Activated T-cell treated with anti-CD3 and anti-CD28 coated beads for 1 hour (primary cell): ENCODE measurements around the gene NARS2.
"Not testable (repeated sequence)": the region's sequence is repeated elsewhere in the genome, so short reads cannot be mapped to it uniquely, and the experiment has no call there.

Experiments used
- DNase-seq: peaks from one replicate; pipeline ENCODE4 v3.0.0-alpha.2; 2020; ENCODE audit warnings: low read depth

Gene NARS2

DNA sequence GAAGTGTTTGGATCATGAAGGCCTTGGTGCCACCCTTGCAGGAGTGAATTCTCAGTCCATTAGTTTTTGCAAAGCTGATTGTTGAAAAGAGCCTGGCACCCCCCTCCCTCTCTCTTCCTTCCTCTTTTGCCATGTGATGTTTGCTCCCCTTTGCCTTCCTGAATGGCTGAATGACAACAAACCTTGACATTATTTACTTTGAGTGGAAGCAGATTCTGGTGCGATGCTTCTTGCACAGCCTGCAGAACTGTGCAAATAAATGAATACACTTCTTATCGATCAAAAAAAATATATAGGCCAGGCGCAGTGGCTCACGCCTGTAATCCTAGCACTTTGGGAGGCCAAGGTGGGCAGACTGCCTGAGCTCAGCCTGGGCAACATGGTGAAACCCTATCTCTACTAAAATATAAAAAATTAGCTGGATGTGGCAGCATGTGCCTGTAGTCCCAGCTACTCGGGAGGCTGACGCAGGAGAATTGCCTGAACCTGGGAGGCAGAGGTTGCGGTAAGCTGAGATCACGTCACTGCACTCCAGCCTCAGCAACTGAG lies 2.0 kb upstream of the NARS2 start:
- no peak for DNase-seq

DNA sequence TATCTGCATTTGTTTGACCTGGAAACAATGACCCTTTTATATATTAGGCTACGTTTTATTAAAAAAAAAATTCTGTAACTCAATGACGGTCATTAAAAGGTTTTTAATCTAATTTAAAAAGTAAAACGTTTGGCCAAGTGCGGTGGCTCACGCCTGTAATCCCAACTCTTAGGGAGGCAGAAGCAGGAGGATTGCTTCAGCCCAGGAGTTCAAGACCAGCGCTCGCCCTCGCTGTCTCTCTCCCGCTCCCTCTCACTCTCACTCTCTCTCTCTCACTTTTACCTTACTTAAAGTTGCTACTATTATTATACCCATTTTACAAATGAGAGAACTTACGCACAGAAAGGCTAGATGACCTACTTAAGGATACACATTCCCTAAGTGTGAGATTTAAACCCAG lies 814 bp upstream of the NARS2 start:
- no peak for DNase-seq

DNA sequence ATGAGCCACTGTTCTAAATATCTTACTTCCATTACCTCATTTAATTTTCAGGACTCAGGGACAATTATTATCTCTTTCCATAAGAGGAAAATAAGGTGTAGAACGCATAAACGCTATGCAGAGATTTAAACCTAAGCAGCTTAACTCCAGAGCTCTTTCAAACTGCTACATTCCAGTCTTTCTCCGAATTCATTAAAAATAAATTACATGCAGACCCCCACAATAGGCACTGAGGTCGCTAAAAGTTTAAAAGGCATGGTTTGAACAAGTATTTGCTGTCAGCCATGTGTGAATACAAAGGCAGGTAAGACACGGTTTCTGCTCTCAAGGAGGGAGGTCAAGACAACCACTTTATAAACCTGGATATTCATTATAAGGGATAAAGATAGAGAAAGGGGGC lies 983 bp downstream of the NARS2 start:
- no peak for DNase-seq

DNA sequence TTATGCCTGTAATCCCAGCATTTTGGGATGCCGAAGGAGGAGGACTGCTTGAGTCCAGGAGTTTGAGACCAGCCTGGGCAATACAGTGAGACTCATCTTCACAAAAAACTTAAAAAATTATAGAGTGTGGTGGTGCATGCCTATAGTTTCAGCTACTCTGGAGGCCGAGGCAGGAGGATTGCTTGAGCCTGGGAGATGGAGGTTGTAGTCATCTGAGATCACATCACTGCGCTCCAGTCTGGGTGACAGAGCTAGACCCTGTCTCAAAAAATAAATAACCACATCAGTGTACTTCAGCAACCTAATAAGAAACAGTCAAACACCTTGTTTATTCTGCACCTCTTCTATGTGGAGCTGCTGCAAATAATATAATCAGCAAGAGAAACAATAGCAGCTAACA lies 1.4 kb downstream of the NARS2 start:
- DNase-seq, result no peak

DNA sequence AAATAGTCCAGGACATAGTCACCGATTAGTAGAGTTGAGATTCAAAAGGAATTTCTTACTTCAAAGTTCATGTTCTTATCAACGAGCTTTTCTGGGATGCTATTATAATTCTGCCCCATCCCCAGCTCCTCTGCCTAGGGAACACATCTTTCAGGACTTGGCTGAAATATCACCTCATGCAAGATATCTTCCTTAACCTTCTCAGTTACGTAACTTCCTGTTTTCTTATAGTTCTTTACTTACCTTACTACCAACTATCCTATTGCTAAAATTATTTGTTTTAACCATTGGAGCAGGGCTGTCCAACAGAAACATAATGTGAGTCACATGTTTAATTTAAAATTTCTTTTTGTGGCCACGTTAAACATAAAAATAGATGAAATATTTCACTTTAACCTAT lies 2.3 kb downstream of the NARS2 start:
- DNase-seq, result no peak

DNA sequence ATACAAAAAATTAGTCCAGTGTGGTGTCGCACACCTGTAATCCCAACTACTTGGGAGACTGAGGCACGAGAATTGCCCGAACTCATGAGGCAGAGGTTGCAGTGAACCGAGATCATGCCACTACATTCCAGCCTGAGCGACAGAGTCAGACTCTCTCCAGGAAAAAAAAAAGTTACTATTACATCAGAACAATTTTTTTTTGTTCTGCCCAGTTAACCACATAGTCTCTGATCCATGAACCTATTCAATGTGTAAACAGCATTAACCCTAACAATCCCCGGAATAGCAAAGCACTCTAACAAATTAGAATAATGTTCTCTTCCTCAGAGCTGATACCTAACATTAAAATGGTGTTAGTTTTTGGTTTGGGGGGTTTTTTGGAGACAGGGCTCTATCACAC lies 4.6 kb downstream of the NARS2 start:
- DNase-seq, result no peak

DNA sequence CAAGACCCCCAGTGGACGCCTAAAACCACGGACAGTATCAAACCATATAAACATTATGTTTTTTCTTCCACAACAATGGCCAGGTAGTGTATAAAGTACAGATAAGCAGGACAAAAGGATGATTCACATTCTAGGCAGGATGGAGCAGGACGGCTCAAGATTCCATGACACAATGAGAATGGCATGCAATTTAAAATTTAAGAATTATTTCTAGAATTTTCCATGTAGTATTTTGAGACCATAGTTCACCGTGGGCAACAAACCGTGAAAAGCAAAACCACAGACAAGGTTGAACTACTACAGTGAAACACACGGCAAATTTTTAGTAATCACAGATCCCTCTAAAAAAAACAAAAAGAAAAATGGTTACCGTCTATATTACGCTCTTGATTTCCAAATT lies 7.5 kb downstream of the NARS2 start:
- no peak for DNase-seq

DNA sequence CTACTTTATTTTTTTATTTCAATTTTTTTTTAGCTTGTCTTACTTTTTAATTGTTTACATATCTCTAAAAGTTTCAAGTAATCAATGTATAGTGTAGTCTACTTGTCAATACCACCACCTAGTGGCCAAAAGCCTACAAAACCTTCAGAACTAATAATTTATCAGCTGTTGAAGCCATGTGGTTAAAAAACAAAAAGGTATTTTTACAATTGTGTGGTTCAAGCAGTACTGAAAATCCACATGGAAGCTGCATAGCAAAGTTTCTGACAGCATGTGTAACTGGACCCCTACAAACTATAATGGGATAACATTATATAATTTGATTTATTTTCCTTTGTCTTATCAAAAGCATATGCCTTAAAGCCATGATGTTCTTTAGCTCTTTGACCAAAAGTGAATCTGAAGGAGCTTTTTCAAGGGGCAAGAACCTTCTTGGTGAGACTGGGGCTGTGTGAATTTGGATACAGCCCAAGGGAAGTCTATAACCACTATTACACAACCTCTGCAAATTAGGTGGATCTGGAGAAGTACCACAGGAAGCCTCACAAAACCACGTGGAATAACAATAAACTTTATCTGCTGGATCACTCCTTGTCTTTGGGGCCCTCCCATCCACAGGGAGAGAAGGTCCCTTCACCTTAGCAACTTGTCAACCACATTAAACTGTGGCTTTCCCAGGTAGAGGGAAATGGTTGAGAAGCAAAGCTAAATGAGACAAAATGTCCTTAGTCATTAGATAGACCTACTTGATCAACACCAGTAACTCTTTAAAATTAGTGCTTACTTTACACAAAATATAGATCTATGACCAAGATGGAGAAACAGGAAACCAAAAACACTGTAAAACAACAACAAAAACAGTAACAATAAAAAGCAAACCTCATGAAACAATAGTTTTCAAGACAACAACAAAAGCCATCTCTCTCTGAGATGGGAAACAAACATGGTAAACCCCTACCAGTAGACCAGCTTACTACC lies 9.9 kb downstream of the NARS2 start:
- DNase-seq, result no peak

DNA sequence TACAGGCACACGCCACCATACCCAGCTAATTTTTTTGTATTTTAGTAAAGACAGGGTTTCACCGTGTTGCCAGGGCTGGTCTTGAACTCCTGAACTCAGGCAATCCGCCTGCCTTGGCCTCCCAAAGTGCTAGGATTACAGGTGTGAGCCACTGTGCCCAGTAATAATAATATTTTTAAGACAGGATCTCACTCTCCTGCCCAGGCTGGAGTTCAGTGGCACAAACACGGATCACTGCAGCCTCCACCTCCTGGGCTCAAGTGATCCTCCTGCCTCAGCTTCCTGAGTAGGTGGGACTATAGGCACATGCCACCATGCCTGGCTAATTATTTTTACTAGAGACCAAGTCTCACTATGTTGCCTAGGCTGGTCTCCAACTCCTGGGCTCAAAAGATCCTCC lies 10.6 kb downstream of the NARS2 start:
- DNase-seq, result not testable (repeated sequence)

DNA sequence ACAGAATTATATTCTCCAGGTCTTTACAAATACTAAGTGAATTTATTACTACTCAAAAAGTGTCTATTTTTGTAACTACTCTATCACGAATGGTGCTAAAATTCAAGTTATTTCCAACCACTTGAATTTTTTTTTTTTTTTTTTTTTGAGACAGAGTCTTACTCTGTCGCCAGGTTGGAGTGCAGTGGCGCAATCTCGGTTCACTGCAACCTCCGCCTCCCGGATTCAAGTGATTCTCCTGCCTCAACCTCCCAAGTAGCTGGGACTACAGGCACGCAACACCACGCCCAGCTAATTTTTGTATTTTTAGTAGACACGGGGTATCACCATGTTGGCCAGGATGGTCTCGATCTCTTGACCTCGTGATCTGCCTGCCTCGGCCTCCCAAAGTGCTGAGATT lies 11.6 kb downstream of the NARS2 start:
- not testable (repeated sequence) for DNase-seq

DNA sequence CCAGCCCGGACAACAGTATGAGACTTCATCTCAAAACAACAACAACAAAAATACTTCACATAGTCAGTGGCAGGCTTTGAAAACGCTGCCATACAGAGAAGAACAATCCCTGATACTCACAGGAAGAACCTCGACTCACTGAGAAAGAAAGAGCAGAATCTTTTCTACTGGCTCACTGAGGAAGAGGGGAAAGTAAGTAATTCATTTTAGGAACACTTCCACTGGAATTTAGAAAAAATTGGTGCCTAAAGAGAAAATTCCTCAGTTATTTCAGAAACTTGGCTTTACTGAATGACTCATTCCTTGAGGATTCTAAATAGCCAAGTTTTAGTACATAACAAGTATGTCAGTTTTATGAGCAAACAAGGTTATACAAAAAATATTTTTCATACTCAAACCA lies 12.3 kb downstream of the NARS2 start:
- DNase-seq, result no peak

DNA sequence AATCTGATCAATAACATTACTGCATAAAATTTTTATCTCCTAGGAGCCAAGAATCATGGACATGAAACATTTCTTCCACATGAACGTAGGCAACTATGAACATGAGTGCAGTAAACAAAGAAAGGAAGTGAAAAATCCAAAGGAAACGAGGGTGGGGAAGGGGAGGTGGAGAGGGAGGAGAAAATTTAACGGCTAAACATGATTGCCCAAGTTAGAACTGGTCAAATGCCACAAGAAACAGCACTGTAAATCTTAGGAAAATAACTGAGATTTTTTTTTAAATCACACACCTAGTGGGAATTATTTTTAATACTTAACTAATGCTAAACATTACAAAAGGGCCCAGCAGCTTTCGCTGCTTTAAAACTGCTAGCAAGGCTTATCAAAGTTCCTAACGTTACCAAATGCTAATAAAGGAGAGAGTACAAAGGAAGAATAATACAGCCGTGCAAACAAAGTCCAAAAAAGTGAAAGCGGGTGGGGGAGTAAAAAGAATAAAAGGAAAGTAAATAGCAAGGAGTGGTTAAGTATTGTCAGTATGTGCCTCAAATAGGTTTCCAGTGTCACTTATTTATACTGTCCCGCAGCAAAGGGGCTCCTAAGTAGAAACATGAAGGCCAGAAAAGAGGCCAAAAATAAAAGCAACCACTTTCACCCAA lies 13.7 kb downstream of the NARS2 start:
- DNase-seq, result no peak

DNA sequence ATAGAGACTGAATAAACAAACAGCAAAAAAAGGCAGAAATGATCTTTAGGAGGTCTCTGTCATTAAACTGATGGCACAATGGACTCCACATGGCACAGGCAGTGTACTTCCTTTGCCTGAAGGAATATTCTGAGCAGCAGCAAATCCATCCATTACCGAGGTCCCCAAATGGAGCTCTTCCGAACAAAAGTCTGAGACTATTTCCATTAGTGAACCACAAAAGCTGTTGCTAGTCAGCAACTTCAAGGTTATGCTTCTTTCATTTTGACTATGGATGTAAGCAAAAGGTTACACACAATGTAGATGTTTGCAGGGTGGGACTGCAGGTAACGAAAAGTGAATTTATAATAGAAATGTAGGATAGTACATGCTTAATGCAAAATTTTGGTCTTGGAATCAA lies 14.5 kb downstream of the NARS2 start:
- no peak for DNase-seq

DNA sequence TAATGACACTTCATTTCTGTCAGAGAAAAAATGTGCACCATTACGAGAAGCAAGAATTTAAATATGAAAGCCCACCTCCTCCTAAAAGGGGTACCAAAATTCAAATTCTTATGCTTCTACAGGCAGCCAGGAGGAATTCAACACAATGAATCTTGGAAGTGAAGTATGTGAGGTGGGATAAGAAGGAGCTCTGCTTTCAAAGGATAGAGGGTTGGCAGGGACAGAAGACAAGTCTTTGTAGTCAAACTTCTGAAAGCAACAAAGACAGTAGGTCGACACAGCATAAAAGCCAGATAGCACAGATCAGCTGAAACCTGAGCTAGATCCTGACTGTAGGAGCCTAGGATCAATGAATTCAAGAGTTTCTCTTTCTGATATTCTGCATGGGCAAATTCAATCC lies 17.4 kb downstream of the NARS2 start:
- no peak for DNase-seq

DNA sequence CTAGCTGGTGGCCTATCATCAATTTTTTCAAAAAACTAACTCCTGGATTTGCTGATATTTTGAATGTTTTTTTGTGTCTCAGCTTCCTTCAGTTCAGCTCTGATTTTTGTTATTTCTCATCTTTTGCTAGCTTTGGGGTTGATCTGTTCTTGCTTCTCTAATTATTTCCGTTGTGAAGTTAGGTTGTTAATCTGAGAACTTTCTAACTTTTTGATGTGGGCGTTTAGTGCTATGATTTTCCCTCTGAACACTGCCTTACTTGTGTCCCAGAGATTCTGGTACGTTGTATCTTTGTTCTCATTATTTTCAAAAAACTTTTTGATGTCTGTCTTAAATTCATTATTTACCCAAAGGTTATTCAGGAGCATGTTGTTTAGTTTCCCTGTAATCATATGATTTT lies 19.1 kb downstream of the NARS2 start:
- DNase-seq, result no peak

DNA sequence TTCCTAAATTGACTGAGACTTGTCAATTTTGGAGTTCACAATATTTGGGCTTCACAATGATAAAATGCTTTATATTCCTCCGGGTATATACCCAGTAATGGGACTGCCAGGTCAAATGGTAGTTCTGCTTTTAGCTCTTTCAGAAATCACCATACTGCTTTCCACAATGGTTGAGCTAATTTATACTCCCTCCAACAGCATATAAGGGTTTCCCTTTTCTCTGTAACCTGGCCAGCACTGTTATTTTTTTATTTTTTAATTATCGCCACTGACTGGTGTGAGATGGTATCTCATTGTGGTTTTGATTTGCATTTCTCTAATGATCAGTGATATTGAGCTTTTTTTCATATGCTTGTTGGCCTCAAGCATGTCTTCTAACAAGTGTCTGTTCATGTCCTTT lies 21.8 kb downstream of the NARS2 start:
- DNase-seq, result no peak

DNA sequence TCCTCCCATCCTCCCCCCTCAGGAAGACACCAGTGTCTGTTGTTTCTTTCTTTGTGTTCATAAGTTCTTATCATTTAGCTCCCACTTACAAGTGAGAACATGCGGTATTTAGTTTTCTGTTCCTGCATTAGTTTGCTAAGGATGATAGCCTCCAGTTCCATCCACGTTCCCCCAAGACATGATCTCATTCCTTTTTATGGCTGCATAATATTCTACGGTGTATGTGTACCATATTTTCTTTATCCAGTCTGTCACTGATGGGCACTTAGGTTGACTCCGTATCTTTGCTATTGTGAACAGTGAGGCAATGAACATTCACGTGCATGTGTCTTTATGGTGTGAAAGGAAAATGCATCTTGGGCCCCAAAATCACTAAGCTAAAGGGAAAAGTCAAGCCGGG lies 22.5 kb downstream of the NARS2 start:
- DNase-seq, result not testable (repeated sequence)

DNA sequence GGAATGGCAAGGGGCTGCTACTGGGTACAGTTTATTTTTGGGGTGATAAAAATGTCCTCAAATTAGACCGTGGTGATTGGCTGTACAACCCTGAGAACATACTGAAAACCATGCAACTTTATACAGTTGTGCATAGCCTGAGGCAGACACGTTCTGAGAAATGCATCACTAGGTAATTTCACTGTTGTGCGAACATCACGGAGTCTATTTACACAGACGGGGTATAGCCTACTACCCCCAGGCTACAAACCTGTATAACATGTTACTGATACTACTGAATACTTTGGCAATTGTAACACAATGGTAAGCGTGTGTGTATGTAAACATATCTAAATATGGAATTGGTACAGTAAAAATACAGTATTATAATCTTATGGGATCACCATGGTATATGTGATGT lies 23.6 kb downstream of the NARS2 start:
- no peak for DNase-seq

DNA sequence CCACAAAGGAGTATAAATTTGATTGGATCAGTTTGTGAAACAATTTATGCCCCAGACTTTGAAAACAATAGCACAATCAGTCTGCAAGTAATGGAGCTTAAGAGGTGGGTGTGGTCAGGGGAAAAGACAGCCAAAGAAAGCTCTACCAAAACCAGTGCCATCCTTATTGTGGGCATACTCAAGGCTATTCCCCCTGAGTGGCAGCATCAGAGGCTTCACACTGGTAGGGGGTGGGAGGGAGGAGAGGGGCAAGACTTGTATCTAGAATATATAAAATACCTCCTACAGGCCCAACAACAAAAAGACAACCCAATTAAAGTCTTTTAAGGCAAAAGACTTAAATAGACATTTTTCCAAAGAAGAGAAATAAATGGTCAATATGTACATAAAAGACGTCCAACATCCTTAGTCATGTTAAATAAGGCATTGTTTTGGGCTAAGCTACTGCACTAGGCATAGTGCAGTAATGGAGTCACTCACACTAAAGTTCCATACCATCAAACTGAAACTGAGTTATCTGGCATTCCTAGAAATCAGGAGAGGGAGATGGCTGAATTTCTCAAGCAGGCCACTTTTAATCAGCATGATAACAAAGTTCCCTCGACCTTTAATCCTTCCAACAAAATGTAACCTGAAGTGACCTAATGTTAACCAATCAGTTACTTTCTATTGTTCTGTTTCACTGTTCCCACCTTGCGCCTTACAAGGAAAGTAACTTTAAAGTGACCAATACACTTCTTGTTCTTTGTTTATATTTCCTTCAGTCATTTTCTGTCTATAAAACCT lies 24.8 kb downstream of the NARS2 start:
- no peak for DNase-seq

DNA sequence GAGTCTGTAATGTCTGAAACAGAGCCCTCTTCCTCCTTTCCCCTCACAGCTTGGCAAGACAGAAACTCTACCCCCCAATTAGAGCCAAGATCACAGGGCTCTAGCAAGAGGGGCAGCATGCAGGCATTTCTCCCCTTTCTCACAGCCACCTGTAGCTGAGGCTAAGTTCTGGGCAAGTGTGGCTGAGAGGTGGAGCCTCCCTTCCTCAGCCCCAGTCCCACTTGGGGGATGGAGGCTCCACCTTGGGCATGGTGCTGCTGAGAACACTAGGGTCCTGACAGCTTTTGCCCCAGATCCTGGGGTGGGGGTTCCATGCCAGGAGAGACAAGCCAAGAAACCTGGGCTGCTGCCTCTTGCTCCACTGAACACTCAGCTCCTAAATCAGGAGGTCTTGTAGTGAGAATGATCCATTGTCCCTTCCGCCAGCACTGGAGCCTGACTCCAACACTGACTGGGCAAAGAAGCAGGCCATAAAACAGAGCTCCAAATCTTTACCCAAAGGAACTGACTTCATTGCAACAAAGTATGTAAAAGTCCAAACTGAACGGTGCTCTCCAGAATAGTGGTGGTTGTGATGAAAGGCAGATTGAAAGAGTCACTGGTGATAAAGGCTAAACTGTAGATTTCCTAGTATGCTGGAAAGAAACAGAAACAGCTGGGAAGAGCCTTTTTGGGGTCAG lies 25.6 kb downstream of the NARS2 start:
- no peak for DNase-seq

DNA sequence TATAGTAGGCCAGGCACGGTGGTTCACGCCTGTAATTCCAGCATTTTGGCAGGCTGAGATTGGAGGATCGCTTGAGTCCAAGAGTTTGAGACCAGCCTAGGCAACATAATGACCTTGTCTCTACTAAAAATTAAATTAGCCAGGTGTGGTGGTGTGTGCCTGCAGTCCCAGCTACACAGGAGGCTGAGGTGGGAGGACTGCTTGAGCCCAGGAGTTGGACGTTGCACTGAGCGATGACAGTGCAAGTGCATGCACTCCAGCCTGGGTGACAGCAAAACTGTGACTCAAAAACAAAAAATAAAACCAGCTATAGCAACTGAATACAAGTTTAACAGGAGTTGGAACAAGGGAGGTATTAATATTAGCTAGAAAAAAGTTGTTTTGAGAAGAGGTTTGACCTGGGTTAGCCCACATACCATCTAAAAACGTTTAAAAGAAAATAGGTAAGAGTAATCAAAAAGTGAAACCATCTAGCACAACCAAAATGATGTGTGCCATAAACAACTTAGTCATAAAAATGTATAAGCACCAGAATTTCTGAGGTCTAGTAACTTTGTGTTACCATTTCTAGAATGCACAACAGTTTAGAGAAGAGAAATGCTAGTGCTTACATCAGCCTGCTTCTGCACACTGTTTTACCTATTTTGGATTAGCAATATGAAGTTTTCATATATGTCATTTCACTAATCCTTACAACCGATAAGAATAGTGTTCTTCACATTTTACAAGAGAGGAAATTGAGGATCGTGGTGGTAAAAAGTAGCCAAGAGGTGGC lies 26.5 kb downstream of the NARS2 start:
- DNase-seq, result no peak
